Ishikawa (cell line): Measurements from ENCODE around the gene NKX3-2.

Experiments used
- CEBPB ChIP-seq: IDR thresholded peaks from 2 replicates; pipeline ENCODE4 v1.6.1; 2012
- CREB1 ChIP-seq: IDR thresholded peaks from 2 replicates; pipeline ENCODE4 v1.6.1; 2012; ENCODE audit warnings: low read depth
- EGR1 ChIP-seq: IDR thresholded peaks from 2 replicates; pipeline ENCODE4 v1.6.1; 2012
- EP300 ChIP-seq: IDR thresholded peaks from 2 replicates; pipeline ENCODE4 v1.6.1; 2012; ENCODE audit warnings: borderline replicate concordance
- FOXM1 ChIP-seq: IDR thresholded peaks from 2 replicates; pipeline ENCODE4 v1.6.1; 2012; ENCODE audit warnings: low read depth, borderline replicate concordance
- NFIC ChIP-seq: IDR thresholded peaks from 2 replicates; pipeline ENCODE4 v1.6.1; 2012
- RAD21 ChIP-seq: IDR thresholded peaks from 2 replicates; pipeline ENCODE4 v1.6.1; 2012; ENCODE audit warnings: low read depth
- TAF1 ChIP-seq: IDR thresholded peaks from 2 replicates; pipeline ENCODE4 v1.6.1; 2012; ENCODE audit warnings: low read depth, mild to moderate bottlenecking
- TCF12 ChIP-seq: IDR thresholded peaks from 2 replicates; pipeline ENCODE4 v1.6.1; 2012; ENCODE audit warnings: low read depth
- TEAD4 ChIP-seq: IDR thresholded peaks from 2 replicates; pipeline ENCODE4 v1.6.1; 2012
- YY1 ChIP-seq: IDR thresholded peaks from 2 replicates; pipeline ENCODE4 v1.6.1; 2012; ENCODE audit warnings: low read depth
- ZBTB7A ChIP-seq: IDR thresholded peaks from 2 replicates; pipeline ENCODE4 v1.6.1; 2012; ENCODE audit warnings: low read depth
- TF ChIP-seq, protein P1 (sequence below): IDR thresholded peaks from 2 replicates; pipeline ENCODE4 v1.6.1; 2012; ENCODE audit warnings: low read depth, mild to moderate bottlenecking
- TF ChIP-seq, protein P2 (sequence below): IDR thresholded peaks from 2 replicates; pipeline ENCODE4 v1.6.1; 2012
- TF ChIP-seq, protein P3 (sequence below): IDR thresholded peaks from 2 replicates; pipeline ENCODE4 v1.6.1; 2012

Gene NKX3-2

DNA sequence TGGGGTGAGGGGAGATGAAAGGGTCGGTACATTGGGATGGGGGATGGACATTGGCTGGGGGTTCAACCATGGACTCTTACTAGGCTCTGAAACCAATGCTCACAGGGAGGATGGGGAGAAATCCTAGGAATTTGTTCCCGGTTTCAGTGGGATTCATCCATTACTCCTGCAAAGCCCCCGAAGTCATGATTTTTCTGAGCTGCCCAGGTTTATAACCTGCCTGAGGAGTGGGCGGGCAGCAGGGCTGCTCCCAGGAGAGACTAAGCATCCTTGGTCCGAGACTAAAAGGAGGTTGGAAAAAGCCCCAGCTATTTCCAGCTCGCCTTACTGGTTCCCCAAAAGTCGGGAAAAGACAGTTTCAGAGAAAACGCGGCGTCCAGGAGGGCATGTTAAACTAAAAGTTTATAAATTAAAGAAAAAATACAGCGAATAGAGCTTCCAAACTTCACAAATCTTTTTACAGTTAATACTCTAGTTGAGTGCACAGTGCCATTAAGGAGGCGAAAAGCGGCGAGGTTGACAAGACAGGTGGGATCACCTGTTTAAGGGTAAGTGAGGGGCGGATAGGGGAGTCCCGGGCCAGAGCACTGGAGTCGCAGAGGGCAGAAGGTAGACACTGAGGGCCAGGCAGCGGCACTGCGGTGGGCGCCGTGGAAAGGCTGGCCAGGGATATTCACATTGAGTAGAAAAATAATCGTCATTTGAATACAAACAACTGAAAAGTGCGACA is 3.7 kb downstream of the NKX3-2 start:
- TF ChIP-seq CREB1 (no peak), YY1 (no peak), ZBTB7A (no peak), EP300 (no peak), FOXM1 (no peak), EGR1 (no peak), TCF12 (no peak), RAD21 (no peak), NFIC (no peak), TEAD4 (no peak), TAF1 (no peak)
- TF ChIP-seq, protein P1, sequence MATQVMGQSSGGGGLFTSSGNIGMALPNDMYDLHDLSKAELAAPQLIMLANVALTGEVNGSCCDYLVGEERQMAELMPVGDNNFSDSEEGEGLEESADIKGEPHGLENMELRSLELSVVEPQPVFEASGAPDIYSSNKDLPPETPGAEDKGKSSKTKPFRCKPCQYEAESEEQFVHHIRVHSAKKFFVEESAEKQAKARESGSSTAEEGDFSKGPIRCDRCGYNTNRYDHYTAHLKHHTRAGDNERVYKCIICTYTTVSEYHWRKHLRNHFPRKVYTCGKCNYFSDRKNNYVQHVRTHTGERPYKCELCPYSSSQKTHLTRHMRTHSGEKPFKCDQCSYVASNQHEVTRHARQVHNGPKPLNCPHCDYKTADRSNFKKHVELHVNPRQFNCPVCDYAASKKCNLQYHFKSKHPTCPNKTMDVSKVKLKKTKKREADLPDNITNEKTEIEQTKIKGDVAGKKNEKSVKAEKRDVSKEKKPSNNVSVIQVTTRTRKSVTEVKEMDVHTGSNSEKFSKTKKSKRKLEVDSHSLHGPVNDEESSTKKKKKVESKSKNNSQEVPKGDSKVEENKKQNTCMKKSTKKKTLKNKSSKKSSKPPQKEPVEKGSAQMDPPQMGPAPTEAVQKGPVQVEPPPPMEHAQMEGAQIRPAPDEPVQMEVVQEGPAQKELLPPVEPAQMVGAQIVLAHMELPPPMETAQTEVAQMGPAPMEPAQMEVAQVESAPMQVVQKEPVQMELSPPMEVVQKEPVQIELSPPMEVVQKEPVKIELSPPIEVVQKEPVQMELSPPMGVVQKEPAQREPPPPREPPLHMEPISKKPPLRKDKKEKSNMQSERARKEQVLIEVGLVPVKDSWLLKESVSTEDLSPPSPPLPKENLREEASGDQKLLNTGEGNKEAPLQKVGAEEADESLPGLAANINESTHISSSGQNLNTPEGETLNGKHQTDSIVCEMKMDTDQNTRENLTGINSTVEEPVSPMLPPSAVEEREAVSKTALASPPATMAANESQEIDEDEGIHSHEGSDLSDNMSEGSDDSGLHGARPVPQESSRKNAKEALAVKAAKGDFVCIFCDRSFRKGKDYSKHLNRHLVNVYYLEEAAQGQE, result no peak
- TF ChIP-seq, protein P2, sequence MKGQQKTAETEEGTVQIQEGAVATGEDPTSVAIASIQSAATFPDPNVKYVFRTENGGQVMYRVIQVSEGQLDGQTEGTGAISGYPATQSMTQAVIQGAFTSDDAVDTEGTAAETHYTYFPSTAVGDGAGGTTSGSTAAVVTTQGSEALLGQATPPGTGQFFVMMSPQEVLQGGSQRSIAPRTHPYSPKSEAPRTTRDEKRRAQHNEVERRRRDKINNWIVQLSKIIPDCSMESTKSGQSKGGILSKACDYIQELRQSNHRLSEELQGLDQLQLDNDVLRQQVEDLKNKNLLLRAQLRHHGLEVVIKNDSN, result no peak
- TF ChIP-seq, protein P3, sequence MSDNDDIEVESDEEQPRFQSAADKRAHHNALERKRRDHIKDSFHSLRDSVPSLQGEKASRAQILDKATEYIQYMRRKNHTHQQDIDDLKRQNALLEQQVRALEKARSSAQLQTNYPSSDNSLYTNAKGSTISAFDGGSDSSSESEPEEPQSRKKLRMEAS, result no peak

DNA sequence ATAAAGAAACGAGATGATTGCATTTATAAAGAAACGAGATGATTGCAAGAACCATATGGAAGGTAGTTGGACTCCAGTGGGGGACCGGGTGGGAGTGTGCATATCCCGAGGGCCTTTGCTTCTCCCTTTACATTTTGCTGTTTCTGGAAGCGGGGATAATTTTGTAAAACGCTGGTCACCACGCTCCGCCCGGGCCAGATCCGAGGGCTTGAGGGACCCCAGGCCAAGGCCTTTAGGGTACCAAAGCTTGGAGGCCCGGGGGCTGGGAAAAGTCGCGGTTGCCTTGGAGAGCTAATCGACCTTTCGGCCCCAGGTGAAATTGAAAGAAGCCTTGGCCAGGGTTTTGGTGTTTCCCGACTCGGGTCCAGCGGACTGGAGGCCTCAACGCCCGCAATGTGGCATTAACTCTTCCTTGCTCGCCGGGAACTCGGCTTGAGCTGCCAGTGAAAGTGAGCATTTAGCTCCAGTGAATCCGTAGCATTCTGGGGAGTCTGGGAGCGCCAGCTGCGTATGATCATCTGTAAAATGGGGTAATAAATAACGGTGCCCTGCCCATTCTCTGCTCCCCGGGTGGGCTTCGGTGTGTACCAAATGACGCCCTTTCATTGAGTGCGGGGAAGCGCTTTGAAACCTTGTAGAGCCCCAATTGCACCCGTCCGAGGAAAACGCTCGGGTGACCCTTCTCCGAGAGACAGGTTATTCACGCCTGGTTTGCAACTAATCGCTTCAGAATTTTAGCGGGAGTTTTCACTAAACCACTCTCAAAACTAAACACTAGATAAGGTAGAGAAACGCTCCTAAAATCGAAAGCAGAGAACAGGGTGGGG is 4.5 kb downstream of the NKX3-2 start:
- TF ChIP-seq NFIC (no peak), RAD21 (no peak), TCF12 (no peak), TEAD4 (no peak), FOXM1 (no peak), ZBTB7A (no peak), TAF1 (no peak)
- TF ChIP-seq, protein P1, result no peak
- TF ChIP-seq, protein P3, result no peak

DNA sequence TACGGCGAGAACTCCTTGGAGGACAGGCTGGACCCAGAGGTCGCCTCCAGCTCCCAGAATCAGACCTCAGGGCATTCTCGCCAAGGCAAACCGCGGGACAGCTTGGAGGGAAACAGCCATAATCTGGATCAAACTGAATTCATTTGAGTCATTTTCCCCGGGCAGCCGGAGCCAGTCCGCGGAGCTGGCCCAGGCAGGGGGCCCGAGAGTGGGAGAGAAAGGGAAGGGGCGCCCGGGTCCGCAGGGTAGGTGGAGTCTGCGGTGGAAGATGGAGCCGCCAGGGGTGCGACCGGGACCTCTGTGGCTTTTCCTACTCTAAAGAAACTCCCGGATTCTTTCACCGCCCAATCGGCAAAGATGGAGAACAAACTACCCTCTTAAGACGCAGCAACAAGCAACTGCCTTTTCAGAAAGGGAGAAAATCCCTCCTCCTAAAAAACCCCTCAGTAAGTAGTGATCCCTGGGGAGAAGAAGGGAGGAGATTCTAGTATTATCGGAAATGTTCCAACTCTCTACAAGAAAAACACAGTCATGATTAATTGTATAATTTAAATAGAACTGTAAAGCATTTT is 5.2 kb downstream of the NKX3-2 start:
- TF ChIP-seq TAF1, result no peak
- TF ChIP-seq, protein P2, result no peak
- TF ChIP-seq RAD21, result no peak
- TF ChIP-seq ZBTB7A, result no peak
- TF ChIP-seq TEAD4, result no peak
- TF ChIP-seq, protein P3, result no peak
- TF ChIP-seq CEBPB, result no peak
- TF ChIP-seq NFIC, result no peak

DNA sequence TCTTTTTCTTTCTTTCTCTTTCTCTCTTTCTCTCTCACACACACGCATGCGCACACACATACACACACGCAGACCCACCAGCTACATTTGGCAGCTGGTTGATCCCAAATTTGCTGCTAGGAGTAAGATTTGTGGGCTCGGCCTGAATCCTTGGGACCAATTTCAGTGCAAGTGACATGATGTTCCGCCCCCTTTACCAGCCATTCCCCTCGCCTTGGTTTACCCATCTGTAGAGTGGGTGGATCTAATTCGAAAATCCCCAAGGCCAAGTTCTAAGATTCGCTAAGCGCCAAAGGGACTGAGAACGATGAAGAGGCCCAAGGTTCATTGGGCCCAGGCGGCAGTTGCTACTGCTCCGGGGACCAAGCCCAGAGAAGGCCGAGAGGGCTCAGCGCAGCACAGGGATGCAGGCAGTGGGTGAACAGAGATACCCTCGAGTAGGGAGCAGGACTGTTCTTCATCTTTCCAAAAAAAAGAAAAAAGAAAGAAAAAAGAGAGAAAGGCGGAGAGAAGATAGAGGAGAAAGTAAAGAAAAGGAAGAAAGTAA is 5.8 kb downstream of the NKX3-2 start:
- no peak for TF ChIP-seq TCF12
- TF ChIP-seq RAD21, result no peak
- no peak for TF ChIP-seq NFIC
- TF ChIP-seq, protein P1, result no peak
- TF ChIP-seq CEBPB, result no peak
- TF ChIP-seq YY1, result no peak
- TF ChIP-seq FOXM1, result no peak
- TF ChIP-seq, protein P3, result no peak
- no peak for TF ChIP-seq EGR1
- TF ChIP-seq CREB1, result no peak
- TF ChIP-seq, protein P2, result no peak
- no peak for TF ChIP-seq ZBTB7A
- TF ChIP-seq TEAD4, result no peak
- no peak for TF ChIP-seq TAF1
- TF ChIP-seq EP300, result no peak
